HepG2 (cell line): ENCODE data around the gene BCDIN3D. TPM values are rescaled to one million over a fixed set of nuclear protein-coding genes. Genes with fewer than 3 reads are reported as not detected.

Source experiments
- HIVEP1 ChIP-seq: sonication (generic); formaldehyde crosslinking; IDR thresholded peaks from 2 replicates; pipeline ENCODE4 v1.4.0; 2020; ENCODE audit warnings: mild to moderate bottlenecking, missing genetic modification reagents
- HMGA1 ChIP-seq: sonication (generic); formaldehyde crosslinking; conservative IDR thresholded peaks from 2 replicates; pipeline ENCODE4 v1.4.0; 2020; ENCODE audit warnings: missing genetic modification reagents
- HNRNPUL1 ChIP-seq: fragments of 200-400 bp; formaldehyde crosslinking; IDR thresholded peaks from 2 replicates; pipeline ENCODE4 v1.6.1; 2017; ENCODE audit warnings: low read depth, mild to moderate bottlenecking, low read length, moderate library complexity
- KLF15 ChIP-seq: sonication (generic); formaldehyde crosslinking; IDR thresholded peaks from 2 replicates; pipeline ENCODE4 v1.8.1; 2023; ENCODE audit warnings: borderline replicate concordance, mild to moderate bottlenecking, inconsistent platforms, missing genetic modification reagents, mixed read lengths
- MIER3 ChIP-seq: IDR thresholded peaks from 2 replicates; pipeline ENCODE4 v1.6.1; 2016; ENCODE audit warnings: missing compliant biosample characterization, borderline replicate concordance
- MYPOP ChIP-seq: sonication (generic); formaldehyde crosslinking; IDR thresholded peaks from 2 replicates; pipeline ENCODE4 v1.8.1; 2023; ENCODE audit warnings: mild to moderate bottlenecking, moderate library complexity, missing genetic modification reagents
- TFAP4 ChIP-seq: sonication (generic); IDR thresholded peaks from 2 replicates; pipeline ENCODE4 v1.6.1; 2016; ENCODE audit warnings: low read depth, borderline replicate concordance
- ZFX ChIP-seq: sonication (generic); formaldehyde crosslinking; IDR thresholded peaks from 2 replicates; pipeline ENCODE4 v1.4.0; 2020; ENCODE audit warnings: mild to moderate bottlenecking, low read depth, missing genetic modification reagents, moderate library complexity
- ZNF124 ChIP-seq: sonication (generic); formaldehyde crosslinking; IDR thresholded peaks from 2 replicates; pipeline ENCODE4 v1.4.0; 2020; ENCODE audit warnings: missing genetic modification reagents
- ZNF75D ChIP-seq: sonication (generic); formaldehyde crosslinking; IDR thresholded peaks from 2 replicates; pipeline ENCODE4 v1.8.1; 2023; ENCODE audit warnings: missing genetic modification reagents, mild to moderate bottlenecking, borderline replicate concordance
- polyA plus RNA-seq, 8 experiments: library from polyadenylated mRNA; depleted of rRNA in 3 of 8; stranded (reverse) in 7 of 8; unstranded in 1 of 8; fragments of >200 nt; fragmentation: Illumina TruSeq in 4 of 8; extraction: Trizol in 4 of 8; gene quantifications; 2 replicates each; pipeline versions ENCODE4 v1.2.1 to v1.2.3, GENCODE V29; 2011 to 2016; ENCODE audit warnings: low read depth in 4 of 8, missing spikeins in 1 of 8, mixed read lengths in 1 of 8; ENCODE audit not compliant: insufficient read depth in 1 of 8
- total RNA-seq, 5 experiments: library from RNA; depleted of rRNA; stranded (reverse); fragments of >200 nt; fragmentation: Illumina TruSeq; extraction: Trizol; gene quantifications; 2 replicates each; pipeline ENCODE4 v1.2.3, GENCODE V29; 2016; ENCODE audit warnings: low read depth in 1 of 5
- TF ChIP-seq, protein P1 (sequence below): sonication (generic); formaldehyde crosslinking; IDR thresholded peaks from 2 replicates; pipeline ENCODE4 v1.5.1; 2020; ENCODE audit warnings: missing genetic modification reagents, mild to moderate bottlenecking, borderline replicate concordance
- TF ChIP-seq, protein P2 (sequence below): sonication (generic); formaldehyde crosslinking; IDR thresholded peaks from 2 replicates; pipeline ENCODE4 v1.5.1; 2020; ENCODE audit warnings: mild to moderate bottlenecking, moderate library complexity, missing genetic modification reagents
- TF ChIP-seq, protein P3 (sequence below): sonication (generic); formaldehyde crosslinking; IDR thresholded peaks from 2 replicates; pipeline ENCODE4 v1.4.0; 2020; ENCODE audit warnings: missing genetic modification reagents
- TF ChIP-seq, protein P4 (sequence below): conservative IDR thresholded peaks from 2 replicates; pipeline ENCODE4 v1.6.1; 2018; ENCODE audit warnings: missing genetic modification reagents
- TF ChIP-seq, protein P5 (sequence below): sonication (generic); formaldehyde crosslinking; conservative IDR thresholded peaks from 2 replicates; pipeline ENCODE4 v1.8.0; 2022; ENCODE audit warnings: mild to moderate bottlenecking, moderate library complexity, missing genetic modification reagents

The BCDIN3D gene
- total and polyA plus RNA-seq, 2 of the 13 experiments (the other 11 are each of a cell fraction or from before 2014, with no cell fraction given): 2.2 to 2.5 TPM

GRCh38 chr12:49842519-49843352 is at the start of gene BCDIN3D (continued):
- TF ChIP-seq, protein P1, sequence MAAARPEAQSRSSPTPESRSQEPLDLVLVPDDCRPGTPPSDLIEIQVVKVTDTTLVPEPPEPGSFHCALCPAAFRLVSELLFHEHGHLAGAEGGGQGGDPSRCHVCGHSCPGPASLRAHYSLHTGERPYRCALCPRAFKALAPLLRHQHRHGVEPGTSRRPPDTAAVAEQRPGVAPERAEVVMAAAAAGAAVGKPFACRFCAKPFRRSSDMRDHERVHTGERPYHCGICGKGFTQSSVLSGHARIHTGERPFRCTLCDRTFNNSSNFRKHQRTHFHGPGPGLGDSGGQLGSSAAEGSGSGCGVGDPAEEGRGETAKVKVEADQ: 0 out of 2 replicates have a peak, but pooled peaks have one; percentile 21
- TF ChIP-seq HIVEP1 (CRISPR knock-in tag) (peak; percentile 71), KLF15 (CRISPR knock-in tag) (peak; percentile 61; the same call in 1 of the 2 replicates), HMGA1 (no peak), ZFX (peak; percentile 84), ZNF124 (CRISPR knock-in tag) (no peak; the same call in 1 of the 2 replicates), HNRNPUL1 (no peak), MYPOP (peak; percentile 49; the same call in 1 of the 2 replicates), MIER3 (CRISPR knock-in tag) (0 out of 2 replicates have a peak, but pooled peaks have one; percentile 17), TFAP4 (no peak), ZNF75D (CRISPR knock-in tag) (no peak)
- TF ChIP-seq, protein P2, sequence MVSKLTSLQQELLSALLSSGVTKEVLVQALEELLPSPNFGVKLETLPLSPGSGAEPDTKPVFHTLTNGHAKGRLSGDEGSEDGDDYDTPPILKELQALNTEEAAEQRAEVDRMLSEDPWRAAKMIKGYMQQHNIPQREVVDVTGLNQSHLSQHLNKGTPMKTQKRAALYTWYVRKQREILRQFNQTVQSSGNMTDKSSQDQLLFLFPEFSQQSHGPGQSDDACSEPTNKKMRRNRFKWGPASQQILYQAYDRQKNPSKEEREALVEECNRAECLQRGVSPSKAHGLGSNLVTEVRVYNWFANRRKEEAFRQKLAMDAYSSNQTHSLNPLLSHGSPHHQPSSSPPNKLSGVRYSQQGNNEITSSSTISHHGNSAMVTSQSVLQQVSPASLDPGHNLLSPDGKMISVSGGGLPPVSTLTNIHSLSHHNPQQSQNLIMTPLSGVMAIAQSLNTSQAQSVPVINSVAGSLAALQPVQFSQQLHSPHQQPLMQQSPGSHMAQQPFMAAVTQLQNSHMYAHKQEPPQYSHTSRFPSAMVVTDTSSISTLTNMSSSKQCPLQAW: peak; percentile 64
- TF ChIP-seq, protein P3, sequence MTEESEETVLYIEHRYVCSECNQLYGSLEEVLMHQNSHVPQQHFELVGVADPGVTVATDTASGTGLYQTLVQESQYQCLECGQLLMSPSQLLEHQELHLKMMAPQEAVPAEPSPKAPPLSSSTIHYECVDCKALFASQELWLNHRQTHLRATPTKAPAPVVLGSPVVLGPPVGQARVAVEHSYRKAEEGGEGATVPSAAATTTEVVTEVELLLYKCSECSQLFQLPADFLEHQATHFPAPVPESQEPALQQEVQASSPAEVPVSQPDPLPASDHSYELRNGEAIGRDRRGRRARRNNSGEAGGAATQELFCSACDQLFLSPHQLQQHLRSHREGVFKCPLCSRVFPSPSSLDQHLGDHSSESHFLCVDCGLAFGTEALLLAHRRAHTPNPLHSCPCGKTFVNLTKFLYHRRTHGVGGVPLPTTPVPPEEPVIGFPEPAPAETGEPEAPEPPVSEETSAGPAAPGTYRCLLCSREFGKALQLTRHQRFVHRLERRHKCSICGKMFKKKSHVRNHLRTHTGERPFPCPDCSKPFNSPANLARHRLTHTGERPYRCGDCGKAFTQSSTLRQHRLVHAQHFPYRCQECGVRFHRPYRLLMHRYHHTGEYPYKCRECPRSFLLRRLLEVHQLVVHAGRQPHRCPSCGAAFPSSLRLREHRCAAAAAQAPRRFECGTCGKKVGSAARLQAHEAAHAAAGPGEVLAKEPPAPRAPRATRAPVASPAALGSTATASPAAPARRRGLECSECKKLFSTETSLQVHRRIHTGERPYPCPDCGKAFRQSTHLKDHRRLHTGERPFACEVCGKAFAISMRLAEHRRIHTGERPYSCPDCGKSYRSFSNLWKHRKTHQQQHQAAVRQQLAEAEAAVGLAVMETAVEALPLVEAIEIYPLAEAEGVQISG: peak; percentile 88
- TF ChIP-seq, protein P4, sequence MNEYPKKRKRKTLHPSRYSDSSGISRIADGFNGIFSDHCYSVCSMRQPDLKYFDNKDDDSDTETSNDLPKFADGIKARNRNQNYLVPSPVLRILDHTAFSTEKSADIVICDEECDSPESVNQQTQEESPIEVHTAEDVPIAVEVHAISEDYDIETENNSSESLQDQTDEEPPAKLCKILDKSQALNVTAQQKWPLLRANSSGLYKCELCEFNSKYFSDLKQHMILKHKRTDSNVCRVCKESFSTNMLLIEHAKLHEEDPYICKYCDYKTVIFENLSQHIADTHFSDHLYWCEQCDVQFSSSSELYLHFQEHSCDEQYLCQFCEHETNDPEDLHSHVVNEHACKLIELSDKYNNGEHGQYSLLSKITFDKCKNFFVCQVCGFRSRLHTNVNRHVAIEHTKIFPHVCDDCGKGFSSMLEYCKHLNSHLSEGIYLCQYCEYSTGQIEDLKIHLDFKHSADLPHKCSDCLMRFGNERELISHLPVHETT (CRISPR knock-in tag): peak; percentile 64; the same call in 1 of the 2 replicates
- TF ChIP-seq, protein P5, sequence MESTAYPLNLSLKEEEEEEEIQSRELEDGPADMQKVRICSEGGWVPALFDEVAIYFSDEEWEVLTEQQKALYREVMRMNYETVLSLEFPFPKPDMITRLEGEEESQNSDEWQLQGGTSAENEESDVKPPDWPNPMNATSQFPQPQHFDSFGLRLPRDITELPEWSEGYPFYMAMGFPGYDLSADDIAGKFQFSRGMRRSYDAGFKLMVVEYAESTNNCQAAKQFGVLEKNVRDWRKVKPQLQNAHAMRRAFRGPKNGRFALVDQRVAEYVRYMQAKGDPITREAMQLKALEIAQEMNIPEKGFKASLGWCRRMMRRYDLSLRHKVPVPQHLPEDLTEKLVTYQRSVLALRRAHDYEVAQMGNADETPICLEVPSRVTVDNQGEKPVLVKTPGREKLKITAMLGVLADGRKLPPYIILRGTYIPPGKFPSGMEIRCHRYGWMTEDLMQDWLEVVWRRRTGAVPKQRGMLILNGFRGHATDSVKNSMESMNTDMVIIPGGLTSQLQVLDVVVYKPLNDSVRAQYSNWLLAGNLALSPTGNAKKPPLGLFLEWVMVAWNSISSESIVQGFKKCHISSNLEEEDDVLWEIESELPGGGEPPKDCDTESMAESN (CRISPR knock-in tag): peak; percentile 83
